ENCODE measurements around the gene PPP1R18. TPM values are rescaled to one million over a fixed set of nuclear protein-coding genes. Genes with fewer than 3 reads are reported as not detected.
"Not testable (repeated sequence)": the region's sequence is repeated elsewhere in the genome, so short reads cannot be mapped to it uniquely, and the experiment has no call there.

Gene PPP1R18
- polyA plus RNA-seq, 3 donors: 58.5 to 226 (median 78.9) TPM

DNA sequence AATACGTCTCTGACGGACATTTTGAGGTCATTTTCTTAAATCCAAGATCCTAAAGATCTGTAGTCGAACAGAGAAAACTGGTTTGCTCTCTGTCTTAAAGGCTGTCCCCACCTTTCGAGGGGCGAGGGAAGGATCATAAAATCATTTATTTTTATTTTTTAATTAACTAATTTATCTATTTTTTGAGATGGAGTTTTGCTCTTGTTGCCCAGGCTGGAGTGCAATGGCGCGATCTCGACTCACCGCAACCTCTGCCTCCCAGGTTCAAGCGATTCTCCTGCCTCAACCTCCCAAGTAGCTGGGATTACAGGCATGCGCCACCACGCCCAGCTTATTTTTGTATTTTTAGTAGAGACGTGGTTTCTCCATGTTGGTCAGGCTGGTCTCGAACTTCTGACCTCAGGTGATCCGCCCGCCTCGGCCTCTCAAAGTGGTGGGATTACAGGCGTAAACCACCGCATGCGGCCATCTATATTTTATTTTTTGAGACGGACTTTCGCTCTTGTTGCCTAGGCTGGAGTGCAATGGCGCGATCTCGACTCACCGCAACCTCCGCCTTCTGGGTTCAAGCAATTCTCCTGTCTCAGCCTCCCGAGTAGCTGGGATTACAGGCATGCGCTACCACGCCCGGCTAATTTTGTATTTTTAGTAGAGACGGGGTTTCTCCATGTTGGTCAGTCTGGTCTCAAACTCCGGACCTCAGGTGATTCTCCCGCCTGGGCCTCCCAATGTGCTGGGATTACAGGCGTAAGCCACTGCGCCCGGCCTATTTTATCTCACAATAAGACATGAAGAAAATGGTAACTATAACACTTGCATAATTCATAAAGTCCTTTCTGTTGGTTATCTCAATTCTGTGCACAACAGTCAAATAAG lies 31.6 kb upstream of the PPP1R18 start:
- peaks cover 12 to 13% of the 10 kb centered on the region in 2 donors for H3K36me3 ChIP-seq (replicated peaks in 1 of 2; ENCODE audit: control insufficient read depth in 1 of 2, insufficient read depth in 2 of 2, low read length in 2 of 2)
- intact Hi-C loops (cut with micrococcal nuclease): loop anchor here in 1 of 2 donors (2.0 kb wide), 1 partner anchor 101 kb away; the partner anchor contains the start of genes MRPS18B and PPP1R10
- H3K4me1 Mint-ChIP-seq: peaks cover 42% of the 10 kb centered on the region
- H4K20me1 ChIP-seq (ENCODE audit: insufficient read depth, low read length): peaks cover 17% of the 10 kb centered on the region
- not testable (repeated sequence) for H3K27me3 ChIP-seq (ENCODE audit: control insufficient read depth in 2 of 2, insufficient read depth in 2 of 2, low read length in 2 of 2); H3K9me3 ChIP-seq (replicated peaks in 1 of 2; ENCODE audit: control insufficient read depth in 1 of 2, insufficient read depth in 1 of 2, low read length in 2 of 2); H3K27me3 Mint-ChIP-seq (ENCODE audit: low read depth in 3 of 3); DNase-seq; H2AFZ ChIP-seq (ENCODE audit: insufficient read depth, low read depth, low read length, poor library complexity, severe bottlenecking); H3K9ac ChIP-seq (ENCODE audit: insufficient read depth, low read length, poor library complexity, severe bottlenecking); H3K9me3 Mint-ChIP-seq
- peaks cover 19 to 27% of the 10 kb centered on the region in 2 donors for H3K36me3 Mint-ChIP-seq
- peak overlapping the region; percentile 73 for H3K4me2 ChIP-seq (replicated peaks; ENCODE audit: extremely low read depth, low read length, poor library complexity, severe bottlenecking)
- peak overlapping the region; percentile 81 to 98 (median 91) for H3K27ac Mint-ChIP-seq
- 91% methylated on average over 15 of the region's 37 CpGs for WGBS (ENCODE audit: insufficient coverage)
- peak overlapping the region; percentile 77 to 84 for H3K27ac ChIP-seq (ENCODE audit: low read depth in 1 of 2, low read length in 2 of 2)
- peak overlapping the region; percentile 81 to 91 for H3K4me3 Mint-ChIP-seq
- H3K4me3 ChIP-seq (replicated peaks in 1 of 3; ENCODE audit: low read depth in 2 of 3, low read length in 3 of 3): peak overlapping the region; percentile 22 to 66 (median 23)
- peaks cover 45 to 52% of the 10 kb centered on the region in 2 donors for H3K4me1 ChIP-seq (ENCODE audit: control insufficient read depth in 1 of 2, insufficient read depth in 2 of 2, low read length in 2 of 2)
- H3K79me2 ChIP-seq (ENCODE audit: insufficient read depth, low read length): peaks cover 66% of the 10 kb centered on the region
- TF ChIP-seq, protein P1, sequence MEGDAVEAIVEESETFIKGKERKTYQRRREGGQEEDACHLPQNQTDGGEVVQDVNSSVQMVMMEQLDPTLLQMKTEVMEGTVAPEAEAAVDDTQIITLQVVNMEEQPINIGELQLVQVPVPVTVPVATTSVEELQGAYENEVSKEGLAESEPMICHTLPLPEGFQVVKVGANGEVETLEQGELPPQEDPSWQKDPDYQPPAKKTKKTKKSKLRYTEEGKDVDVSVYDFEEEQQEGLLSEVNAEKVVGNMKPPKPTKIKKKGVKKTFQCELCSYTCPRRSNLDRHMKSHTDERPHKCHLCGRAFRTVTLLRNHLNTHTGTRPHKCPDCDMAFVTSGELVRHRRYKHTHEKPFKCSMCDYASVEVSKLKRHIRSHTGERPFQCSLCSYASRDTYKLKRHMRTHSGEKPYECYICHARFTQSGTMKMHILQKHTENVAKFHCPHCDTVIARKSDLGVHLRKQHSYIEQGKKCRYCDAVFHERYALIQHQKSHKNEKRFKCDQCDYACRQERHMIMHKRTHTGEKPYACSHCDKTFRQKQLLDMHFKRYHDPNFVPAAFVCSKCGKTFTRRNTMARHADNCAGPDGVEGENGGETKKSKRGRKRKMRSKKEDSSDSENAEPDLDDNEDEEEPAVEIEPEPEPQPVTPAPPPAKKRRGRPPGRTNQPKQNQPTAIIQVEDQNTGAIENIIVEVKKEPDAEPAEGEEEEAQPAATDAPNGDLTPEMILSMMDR (IDR thresholded peaks at IDR 0.05): peak; percentile 47

DNA sequence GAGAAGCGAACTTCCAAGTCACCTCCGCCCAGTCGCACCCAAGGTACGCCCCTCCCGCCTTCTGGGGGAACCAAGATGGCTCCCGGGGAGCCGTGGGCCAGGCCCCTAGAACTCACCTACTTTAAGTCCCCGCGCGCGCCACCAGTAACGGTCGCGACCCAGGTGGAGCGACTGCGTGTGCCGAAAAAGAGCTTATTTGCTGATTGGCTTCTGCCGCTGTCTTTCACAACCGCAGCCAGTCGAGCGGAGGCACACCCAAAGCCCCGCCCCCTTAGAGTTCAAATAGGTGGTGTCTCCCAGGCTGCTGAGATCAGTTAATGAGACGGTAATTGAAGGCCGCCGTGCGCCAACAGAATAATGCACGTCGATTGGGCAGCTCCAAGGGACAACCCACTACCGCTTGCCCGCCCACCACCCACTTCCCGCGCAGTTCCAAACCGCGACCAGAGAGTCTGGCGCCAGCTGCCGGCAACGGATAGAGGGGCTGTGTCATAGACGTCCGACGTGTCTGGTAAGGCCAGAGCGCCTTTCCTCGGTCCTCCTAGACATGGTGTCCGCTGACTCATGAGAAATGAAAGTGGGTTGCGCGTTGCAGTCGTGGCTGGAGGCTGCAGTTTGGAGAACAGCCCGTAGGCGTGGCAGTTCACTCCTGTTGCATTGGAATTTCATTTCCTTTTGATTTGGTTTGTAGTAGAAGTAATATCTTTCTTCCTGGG lies 30.8 kb upstream of the PPP1R18 start, which contains the start of gene MDC1:
Gene MDC1, minus strand, starts transcription at position 153 of the 716 bp plus-strand sequence. CDS start 2,106 bp downstream, outside the sequence.
- H3K27ac Mint-ChIP-seq: peak within 1 kb of the TSS; percentile 96 to 99 (median 97)
- H3K4me1 Mint-ChIP-seq: peaks cover 35% of the 10 kb centered on the region
- H3K27ac ChIP-seq (ENCODE audit: low read depth in 1 of 2, low read length in 2 of 2): peak within 1 kb of the TSS; percentile 77 to 91
- H3K36me3 Mint-ChIP-seq: peaks cover 21 to 27% of the 10 kb centered on the region in 2 donors
- H4K20me1 ChIP-seq (ENCODE audit: insufficient read depth, low read length): peaks cover 9% of the 10 kb centered on the region
- H3K4me2 ChIP-seq (replicated peaks; ENCODE audit: extremely low read depth, low read length, poor library complexity, severe bottlenecking): peak within 1 kb of the TSS; percentile 86
- peak within 1 kb of the TSS; percentile 90 to 95 (median 92) for H3K4me3 ChIP-seq (replicated peaks in 1 of 3; ENCODE audit: low read depth in 2 of 3, low read length in 3 of 3)
- no peaks in the 10 kb centered on the region for H3K9me3 Mint-ChIP-seq
- no peaks in the 10 kb centered on the region for H3K9me3 ChIP-seq (replicated peaks in 1 of 2; ENCODE audit: control insufficient read depth in 1 of 2, insufficient read depth in 1 of 2, low read length in 2 of 2)
- peak; percentile 99 to 100 (median 100) for DNase-seq
- intact Hi-C loops (cut with micrococcal nuclease): no loop called here
- H2AFZ ChIP-seq (ENCODE audit: insufficient read depth, low read depth, low read length, poor library complexity, severe bottlenecking): peak within 1 kb of the TSS; percentile 90
- H3K27me3 Mint-ChIP-seq (ENCODE audit: low read depth in 3 of 3): peaks cover 0 to 2% (median 0%) of the 10 kb centered on the region in 3 donors
- H3K9ac ChIP-seq (ENCODE audit: insufficient read depth, low read length, poor library complexity, severe bottlenecking): peak within 1 kb of the TSS; percentile 78
- under 1% methylated on average over 44 of the region's 48 CpGs for WGBS (ENCODE audit: insufficient coverage)
- peaks cover 59% of the 10 kb centered on the region for H3K79me2 ChIP-seq (ENCODE audit: insufficient read depth, low read length)
- H3K4me1 ChIP-seq (ENCODE audit: control insufficient read depth in 1 of 2, insufficient read depth in 2 of 2, low read length in 2 of 2): peaks cover 38 to 44% of the 10 kb centered on the region in 2 donors
- peaks cover 10 to 16% of the 10 kb centered on the region in 2 donors for H3K36me3 ChIP-seq (replicated peaks in 1 of 2; ENCODE audit: control insufficient read depth in 1 of 2, insufficient read depth in 2 of 2, low read length in 2 of 2)
- H3K27me3 ChIP-seq (ENCODE audit: control insufficient read depth in 2 of 2, insufficient read depth in 2 of 2, low read length in 2 of 2): no peaks in the 10 kb centered on the region
- TF ChIP-seq, protein P1 (IDR thresholded peaks at IDR 0.05): peak; percentile 55
- peak within 1 kb of the TSS; percentile 91 to 95 for H3K4me3 Mint-ChIP-seq
